ENCODE data around the gene AQR. TPM values are rescaled to one million over a fixed set of nuclear protein-coding genes. Genes with fewer than 3 reads are reported as not detected.
"Not testable (repeated sequence)": the region's sequence is repeated elsewhere in the genome, so short reads cannot be mapped to it uniquely, and the experiment has no call there.

Gene AQR
- total RNA-seq, 1 experiment from 2014 or later, result 54.4 TPM

GRCh38 chr15:34933432-34933975 lies 36.0 kb downstream of the AQR start:
- H3K27me3 Mint-ChIP-seq (ENCODE audit: low read depth), result no peaks in the 10 kb centered on the region
- H2BK120ac ChIP-seq (ENCODE audit: low read depth, low read length, poor library complexity, severe bottlenecking), result no peak overlapping the region
- no peaks in the 10 kb centered on the region for H3K79me2 ChIP-seq (ENCODE audit: insufficient read depth, low read length)
- no peak overlapping the region for H2BK20ac ChIP-seq (ENCODE audit: low read depth, low read length, poor library complexity, severe bottlenecking)
- no peaks in the 10 kb centered on the region for H3K27me3 ChIP-seq (ENCODE audit: insufficient read depth, low read length)
- H3T11ph ChIP-seq (ENCODE audit: low read length), result no peak overlapping the region
- H4K91ac ChIP-seq (ENCODE audit: insufficient read length, low read depth, low read length), result no peak overlapping the region
- no peaks in the 10 kb centered on the region for H4K20me1 ChIP-seq (ENCODE audit: control insufficient read depth, insufficient read depth, insufficient read length)
- no peak overlapping the region for H4K8ac ChIP-seq (replicated peaks; ENCODE audit: insufficient read length, low read depth, low read length)
- TF ChIP-seq, protein P1, sequence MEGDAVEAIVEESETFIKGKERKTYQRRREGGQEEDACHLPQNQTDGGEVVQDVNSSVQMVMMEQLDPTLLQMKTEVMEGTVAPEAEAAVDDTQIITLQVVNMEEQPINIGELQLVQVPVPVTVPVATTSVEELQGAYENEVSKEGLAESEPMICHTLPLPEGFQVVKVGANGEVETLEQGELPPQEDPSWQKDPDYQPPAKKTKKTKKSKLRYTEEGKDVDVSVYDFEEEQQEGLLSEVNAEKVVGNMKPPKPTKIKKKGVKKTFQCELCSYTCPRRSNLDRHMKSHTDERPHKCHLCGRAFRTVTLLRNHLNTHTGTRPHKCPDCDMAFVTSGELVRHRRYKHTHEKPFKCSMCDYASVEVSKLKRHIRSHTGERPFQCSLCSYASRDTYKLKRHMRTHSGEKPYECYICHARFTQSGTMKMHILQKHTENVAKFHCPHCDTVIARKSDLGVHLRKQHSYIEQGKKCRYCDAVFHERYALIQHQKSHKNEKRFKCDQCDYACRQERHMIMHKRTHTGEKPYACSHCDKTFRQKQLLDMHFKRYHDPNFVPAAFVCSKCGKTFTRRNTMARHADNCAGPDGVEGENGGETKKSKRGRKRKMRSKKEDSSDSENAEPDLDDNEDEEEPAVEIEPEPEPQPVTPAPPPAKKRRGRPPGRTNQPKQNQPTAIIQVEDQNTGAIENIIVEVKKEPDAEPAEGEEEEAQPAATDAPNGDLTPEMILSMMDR (conservative IDR thresholded peaks at IDR 0.05), result no peak
- H4K5ac ChIP-seq (ENCODE audit: insufficient read length, low read depth, low read length), result no peak overlapping the region
- H3K9ac ChIP-seq (ENCODE audit: extremely low read depth, insufficient read length, low read length), result no peak overlapping the region
- no peak overlapping the region for H2AFZ ChIP-seq (ENCODE audit: low read length)
- H3K18ac ChIP-seq (ENCODE audit: insufficient read length, low read depth, low read length), result no peak overlapping the region
- peaks cover 34 to 77% (median 58%) of the 10 kb centered on the region in 3 experiments for H3K36me3 Mint-ChIP-seq (ENCODE audit: insufficient read depth in 1 of 3, low read depth in 3 of 3)
- H3K56ac ChIP-seq (ENCODE audit: insufficient read length, low read depth, low read length), result no peak overlapping the region
- no peak overlapping the region for H3K27ac Mint-ChIP-seq
- no peaks in the 10 kb centered on the region for H3K23me2 ChIP-seq (ENCODE audit: insufficient read length, low read depth, low read length, poor library complexity, severe bottlenecking)
- no peak overlapping the region for H2BK15ac ChIP-seq (ENCODE audit: low read depth, low read length)
- no peaks in the 10 kb centered on the region; a peak in 1 of 5 replicates for H3K9me3 Mint-ChIP-seq
- no peak overlapping the region for H3K23ac ChIP-seq (ENCODE audit: insufficient read length, low read depth, low read length)
- H3K27ac ChIP-seq (ENCODE audit: insufficient read length, low read depth, low read length), result no peak overlapping the region
- no peak overlapping the region for H3K4ac ChIP-seq (ENCODE audit: low read depth, low read length)
- no peak overlapping the region for H2BK5ac ChIP-seq (ENCODE audit: insufficient read length, low read length)
- H3K4me2 ChIP-seq (ENCODE audit: insufficient read depth, insufficient read length, low read length), result no peak overlapping the region
- no peaks in the 10 kb centered on the region for H3K9me3 ChIP-seq (ENCODE audit: control insufficient read depth, low read depth, low read length)
- H2BK12ac ChIP-seq (ENCODE audit: insufficient read length, low read depth, low read length), result no peak overlapping the region
- no peaks in the 10 kb centered on the region for H3K79me1 ChIP-seq (ENCODE audit: insufficient read depth, low read depth, low read length, poor library complexity, severe bottlenecking)
- no CpG with 5 or more reads among the region's 3 CpGs for WGBS (ENCODE audit: extremely low coverage, insufficient read length, low lambda C conversion rate)
- no peak overlapping the region for H2AK5ac ChIP-seq (ENCODE audit: insufficient read length, low read length)
- no peaks in the 10 kb centered on the region for H3K4me1 ChIP-seq (ENCODE audit: insufficient read depth, low read length)
- no peak overlapping the region for H3K14ac ChIP-seq (ENCODE audit: insufficient read depth, low read length)
- H3K4me1 Mint-ChIP-seq, result no peaks in the 10 kb centered on the region
- H3K4me3 Mint-ChIP-seq, result no peak overlapping the region
- DNase-seq, result no peak

- not testable (repeated sequence) for H2BK15ac ChIP-seq (ENCODE audit: low read depth, low read length)
- no CpG with 5 or more reads among the region's 6 CpGs for WGBS (ENCODE audit: extremely low coverage, insufficient read length, low lambda C conversion rate)
These were observed 41.2 kb downstream of the AQR start for GRCh38 chr15:34928349-34928748.

More at GRCh38 chr15:34928349-34928748, 41.2 kb downstream of the AQR start:
- not testable (repeated sequence) for H3K23ac ChIP-seq (ENCODE audit: insufficient read length, low read depth, low read length); H3T11ph ChIP-seq (ENCODE audit: low read length); H3K9ac ChIP-seq (ENCODE audit: extremely low read depth, insufficient read length, low read length); H3K14ac ChIP-seq (ENCODE audit: insufficient read depth, low read length); H2BK20ac ChIP-seq (ENCODE audit: low read depth, low read length, poor library complexity, severe bottlenecking); H4K91ac ChIP-seq (ENCODE audit: insufficient read length, low read depth, low read length); H3K4ac ChIP-seq (ENCODE audit: low read depth, low read length); H3K9me3 Mint-ChIP-seq; H3K27ac Mint-ChIP-seq; DNase-seq; H3K4me3 Mint-ChIP-seq; H2BK12ac ChIP-seq (ENCODE audit: insufficient read length, low read depth, low read length); H3K23me2 ChIP-seq (ENCODE audit: insufficient read length, low read depth, low read length, poor library complexity, severe bottlenecking); H4K5ac ChIP-seq (ENCODE audit: insufficient read length, low read depth, low read length); H3K4me1 ChIP-seq (ENCODE audit: insufficient read depth, low read length); H3K56ac ChIP-seq (ENCODE audit: insufficient read length, low read depth, low read length); H3K27me3 Mint-ChIP-seq (ENCODE audit: low read depth); H2BK5ac ChIP-seq (ENCODE audit: insufficient read length, low read length); H2AFZ ChIP-seq (ENCODE audit: low read length); H3K18ac ChIP-seq (ENCODE audit: insufficient read length, low read depth, low read length); H4K8ac ChIP-seq (replicated peaks; ENCODE audit: insufficient read length, low read depth, low read length); H3K79me1 ChIP-seq (ENCODE audit: insufficient read depth, low read depth, low read length, poor library complexity, severe bottlenecking); H2BK120ac ChIP-seq (ENCODE audit: low read depth, low read length, poor library complexity, severe bottlenecking); H3K27me3 ChIP-seq (ENCODE audit: insufficient read depth, low read length); H3K4me1 Mint-ChIP-seq; H3K27ac ChIP-seq (ENCODE audit: insufficient read length, low read depth, low read length); H3K79me2 ChIP-seq (ENCODE audit: insufficient read depth, low read length); H3K4me2 ChIP-seq (ENCODE audit: insufficient read depth, insufficient read length, low read length); H2AK5ac ChIP-seq (ENCODE audit: insufficient read length, low read length); H3K9me3 ChIP-seq (ENCODE audit: control insufficient read depth, low read depth, low read length); H4K20me1 ChIP-seq (ENCODE audit: control insufficient read depth, insufficient read depth, insufficient read length)
- H3K36me3 Mint-ChIP-seq (ENCODE audit: insufficient read depth in 1 of 3, low read depth in 3 of 3), result peaks cover 53 to 84% (median 80%) of the 10 kb centered on the region in 3 experiments
